Neural progenitor cell (in vitro differentiated cells): ENCODE results near the gene RASSF4. TPM values are rescaled to one million over a fixed set of nuclear protein-coding genes. Genes with fewer than 3 reads are reported as not detected.

Experiments
- DNase-seq: peaks from one replicate; pipeline ENCODE4 v3.0.0-alpha.2; 2016; ENCODE audit warnings: low spot score
- H2AFZ ChIP-seq: fragments of 200-600 bp; sonication (generic); replicated peaks from 2 replicates; pipeline ENCODE4 v1.6.1; 2016; ENCODE audit warnings: antibody characterized with exemption
- H3F3A ChIP-seq: fragments of 200-600 bp; sonication (generic); 2 replicates; pipeline ENCODE4 v1.6.1; 2016; ENCODE audit warnings: antibody characterized with exemption, low read depth
- H3K27ac ChIP-seq: fragments of 200-600 bp; sonication (generic); 2 replicates; pipeline ENCODE4 v1.5.1; 2016; ENCODE audit warnings: mild to moderate bottlenecking
- H3K27me3 ChIP-seq: fragments of 200-600 bp; sonication (generic); 2 replicates; pipeline ENCODE4 v1.6.1; 2016; ENCODE audit warnings: mild to moderate bottlenecking, moderate library complexity
- H3K36me3 ChIP-seq: fragments of 200-600 bp; sonication (generic); 2 replicates; pipeline ENCODE4 v1.5.1; 2016
- H3K4me1 ChIP-seq: fragments of 200-600 bp; sonication (generic); 2 replicates; pipeline ENCODE4 v1.6.1; 2016; ENCODE audit warnings: mixed run types
- H3K4me2 ChIP-seq: fragments of 200-600 bp; sonication (generic); 2 replicates; pipeline ENCODE4 v1.6.1; 2016
- H3K4me3 ChIP-seq: fragments of 200-600 bp; sonication (generic); 2 replicates; pipeline ENCODE4 v1.5.1; 2016
- H3K79me2 ChIP-seq: fragments of 200-600 bp; sonication (generic); 2 replicates; pipeline ENCODE4 v1.6.1; 2016; ENCODE audit warnings: low read depth
- H3K9ac ChIP-seq: fragments of 200-600 bp; sonication (generic); 2 replicates; pipeline ENCODE4 v1.6.1; 2016
- H3K9me3 ChIP-seq: fragments of 200-600 bp; sonication (generic); 2 replicates; pipeline ENCODE4 v1.5.1; 2016; ENCODE audit warnings: low read depth
- H4K20me1 ChIP-seq: fragments of 200-600 bp; sonication (generic); 2 replicates; pipeline ENCODE4 v1.6.1; 2016; ENCODE audit warnings: low read depth
- H3K27ac Mint-ChIP-seq: 3 replicates; pipeline ENCODE4 v1.8.0; 2021; ENCODE audit warnings: mixed read lengths
- H3K27me3 Mint-ChIP-seq: 2 replicates; pipeline ENCODE4 v1.8.0; 2022; ENCODE audit warnings: low read depth, mild to moderate bottlenecking, inconsistent platforms, moderate library complexity, mixed read lengths; ENCODE audit not compliant: insufficient read depth
- H3K36me3 Mint-ChIP-seq: 3 replicates; pipeline ENCODE4 v1.8.0; 2021; ENCODE audit warnings: mixed read lengths
- H3K4me1 Mint-ChIP-seq: 3 replicates; pipeline ENCODE4 v1.8.0; 2021; ENCODE audit warnings: mixed read lengths
- H3K4me3 Mint-ChIP-seq: 3 replicates; pipeline ENCODE4 v1.8.0; 2021; ENCODE audit warnings: mild to moderate bottlenecking, moderate library complexity, mixed read lengths
- H3K9me3 Mint-ChIP-seq: 3 replicates; pipeline ENCODE4 v1.8.0; 2020; ENCODE audit warnings: mixed read lengths
- CTCF ChIP-seq: fragments of 200-600 bp; sonication (generic); IDR thresholded peaks from 2 replicates; pipeline ENCODE4 v1.5.1; 2017; ENCODE audit warnings: antibody characterized with exemption, mild to moderate bottlenecking
- EZH2 ChIP-seq: fragments of 200-600 bp; sonication (generic); IDR thresholded peaks from 2 replicates; pipeline ENCODE4 v1.6.1; 2017; ENCODE audit warnings: antibody characterized with exemption, mild to moderate bottlenecking, moderate library complexity
- EZH2phosphoT487 ChIP-seq: fragments of 200-600 bp; sonication (generic); IDR thresholded peaks from 2 replicates; pipeline ENCODE4 v1.6.1; 2017; ENCODE audit warnings: antibody characterized with exemption
- total RNA-seq: library from RNA; depleted of rRNA; stranded (reverse); fragments of >200 nt; gene quantifications from 2 replicates; pipeline ENCODE4 v1.2.3, GENCODE V29; 2015; ENCODE audit warnings: low replicate concordance

The RASSF4 gene
- total RNA-seq, 1 donor from 2014 or later: 3.1 TPM

DNA sequence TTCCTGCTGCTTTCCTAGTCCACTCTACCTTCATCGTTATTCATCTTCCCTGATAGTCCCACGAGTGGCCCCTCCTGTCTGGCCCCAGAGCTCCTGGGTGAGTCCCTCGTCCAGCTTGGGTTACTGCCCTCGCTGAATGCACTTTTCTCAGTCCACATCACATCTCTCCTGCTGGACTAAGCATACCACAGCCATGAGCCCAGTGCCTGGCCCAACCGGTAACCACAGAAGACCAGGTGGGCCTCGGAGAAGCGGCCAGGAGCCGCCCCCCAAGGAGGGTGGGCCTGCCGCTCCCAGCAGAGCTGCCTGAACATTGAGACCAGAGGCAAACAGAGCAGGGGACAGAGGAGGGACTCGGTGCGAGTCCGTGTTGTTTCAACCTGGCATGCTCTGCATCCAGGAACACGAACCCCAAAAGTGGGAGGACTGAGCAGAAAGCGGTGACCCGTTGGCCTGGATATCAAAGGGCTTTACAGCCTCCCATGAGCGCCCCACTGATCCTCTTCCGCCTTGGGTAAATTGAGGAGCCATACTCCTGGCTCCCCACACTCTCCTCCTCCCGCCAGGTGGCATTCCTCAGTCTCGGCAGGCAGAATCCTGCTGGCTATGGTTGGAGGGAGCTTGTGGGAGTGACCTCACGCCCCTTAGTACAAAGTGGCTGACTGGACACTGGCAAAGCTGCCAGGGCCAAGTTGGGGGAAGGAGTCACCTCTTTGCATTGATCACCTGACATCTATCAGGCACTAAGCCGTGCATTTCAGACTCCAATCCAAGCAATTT, 35.2 kb upstream of the RASSF4 start:
- Histone ChIP-seq H2AFZ (no peak overlapping the region), H3K4me3 (no peak overlapping the region), H3K36me3 (no peaks in the 10 kb centered on the region), H3K9ac (no peak overlapping the region), H3K4me1 (peaks cover 4% of the 10 kb centered on the region), H3K9me3 (no peaks in the 10 kb centered on the region), H3K27me3 (no peaks in the 10 kb centered on the region), H3K27ac (no peak overlapping the region), H4K20me1 (no peaks in the 10 kb centered on the region), H3K79me2 (no peaks in the 10 kb centered on the region), H3F3A (no peaks in the 10 kb centered on the region), H3K4me2 (no peak overlapping the region)
- no peak for DNase-seq
- no peak for TF ChIP-seq CTCF
- TF ChIP-seq EZH2phosphoT487: no peak
- no peak for TF ChIP-seq EZH2
- Mint-ChIP-seq H3K36me3 (no peaks in the 10 kb centered on the region), H3K27ac (peak overlapping the region; percentile 25), H3K4me3 (no peak overlapping the region), H3K27me3 (peaks cover 8% of the 10 kb centered on the region), H3K4me1 (no peaks in the 10 kb centered on the region), H3K9me3 (peaks cover 2% of the 10 kb centered on the region)

GRCh38 chr10:44925224-44925623, 34.4 kb upstream of the RASSF4 start:
- H3K9me3 Mint-ChIP-seq: peaks cover 2% of the 10 kb centered on the region
- Histone ChIP-seq H3K4me2 (no peak overlapping the region), H3F3A (no peaks in the 10 kb centered on the region), H3K27me3 (no peaks in the 10 kb centered on the region), H4K20me1 (no peaks in the 10 kb centered on the region), H3K9ac (no peak overlapping the region), H2AFZ (no peak overlapping the region), H3K9me3 (no peaks in the 10 kb centered on the region), H3K36me3 (no peaks in the 10 kb centered on the region), H3K4me3 (no peak overlapping the region), H3K79me2 (no peaks in the 10 kb centered on the region), H3K27ac (no peak overlapping the region), H3K4me1 (peaks cover 4% of the 10 kb centered on the region)
- H3K27me3 Mint-ChIP-seq: peaks cover 8% of the 10 kb centered on the region
- peak; percentile 87 for DNase-seq
- H3K27ac Mint-ChIP-seq: no peak overlapping the region
- no peak overlapping the region for H3K4me3 Mint-ChIP-seq
- no peaks in the 10 kb centered on the region for H3K36me3 Mint-ChIP-seq
- no peaks in the 10 kb centered on the region for H3K4me1 Mint-ChIP-seq
- peak; percentile 74 for TF ChIP-seq CTCF
- TF ChIP-seq EZH2phosphoT487: no peak
- no peak for TF ChIP-seq EZH2

DNA sequence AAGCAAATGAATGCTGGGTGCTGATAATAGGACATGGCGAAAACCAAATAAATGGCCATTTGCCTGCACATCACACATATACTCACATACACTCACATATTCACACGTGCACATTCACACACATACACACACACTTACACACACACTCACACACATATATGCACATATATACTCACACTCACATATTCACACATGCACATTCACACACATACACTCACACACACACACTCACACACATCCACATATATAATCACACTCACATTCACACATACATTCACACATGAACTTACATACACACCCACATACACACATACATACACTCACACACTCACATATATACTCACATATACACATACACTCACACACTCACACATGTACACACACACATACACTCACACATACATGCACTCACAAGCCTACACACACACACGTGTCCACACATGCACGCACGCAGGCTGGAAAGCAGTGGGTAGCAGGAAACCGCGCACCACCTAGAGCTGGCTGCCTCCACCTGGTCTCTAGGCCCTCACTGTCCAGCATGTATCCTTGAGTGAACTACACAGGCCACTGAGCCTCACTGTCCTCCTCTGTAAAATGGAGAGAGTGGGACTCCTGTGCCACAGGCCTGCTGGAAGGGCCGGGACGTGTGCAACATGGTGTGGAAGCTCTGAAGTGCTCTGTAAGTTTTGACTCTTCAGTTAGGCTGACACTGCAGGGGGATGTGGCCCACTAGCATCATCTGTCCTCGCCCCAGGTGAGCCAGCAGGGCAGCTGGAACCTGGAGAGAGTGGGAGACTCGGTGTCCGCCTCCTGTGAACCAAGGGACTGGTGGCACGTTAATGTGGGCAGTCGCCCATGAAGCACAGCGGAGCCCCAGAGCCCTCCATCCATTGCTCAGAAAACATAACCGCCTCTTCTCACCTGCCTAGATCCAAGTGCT, 33.5 kb upstream of the RASSF4 start:
- Mint-ChIP-seq H3K4me3 (no peak overlapping the region), H3K27me3 (peaks cover 11% of the 10 kb centered on the region), H3K4me1 (no peaks in the 10 kb centered on the region), H3K36me3 (no peaks in the 10 kb centered on the region), H3K9me3 (peaks cover under 1% of the 10 kb centered on the region), H3K27ac (no peak overlapping the region)
- DNase-seq: no peak
- Histone ChIP-seq H3K4me2 (no peak overlapping the region), H3K27ac (no peak overlapping the region), H3K4me1 (peaks cover 4% of the 10 kb centered on the region), H3K79me2 (no peaks in the 10 kb centered on the region), H3K9ac (no peak overlapping the region), H3K9me3 (no peaks in the 10 kb centered on the region), H3F3A (no peaks in the 10 kb centered on the region), H3K4me3 (no peak overlapping the region), H4K20me1 (no peaks in the 10 kb centered on the region), H3K27me3 (no peaks in the 10 kb centered on the region), H2AFZ (no peak overlapping the region), H3K36me3 (no peaks in the 10 kb centered on the region)
- TF ChIP-seq EZH2phosphoT487: no peak
- no peak for TF ChIP-seq CTCF
- no peak for TF ChIP-seq EZH2
